ENCODE measurements around the gene C1QTNF12.
"Not testable (repeated sequence)": the region's sequence is repeated elsewhere in the genome, so short reads cannot be mapped to it uniquely, and the experiment has no call there.

C1QTNF12 gene

DNA sequence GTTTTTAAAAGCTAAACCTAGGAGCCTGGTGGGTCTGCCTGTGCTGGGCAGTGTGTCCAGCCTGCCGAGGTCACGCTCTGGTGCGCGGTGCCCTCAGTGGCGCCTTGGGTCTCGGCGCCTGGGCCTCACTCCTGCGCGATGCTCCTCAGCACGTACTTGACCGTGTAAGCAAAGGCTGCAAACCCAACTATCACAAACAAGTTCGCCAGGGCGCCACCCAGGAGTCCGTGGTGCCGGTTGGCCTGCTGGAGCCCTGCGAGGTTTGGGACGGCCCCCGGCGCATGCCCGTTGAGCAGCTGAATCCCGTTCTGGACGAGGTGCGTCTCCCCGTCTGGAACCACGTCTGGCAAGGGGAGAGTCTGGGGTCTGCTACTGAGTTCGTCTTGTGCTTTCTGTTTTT is 8.6 kb upstream of the C1QTNF12 start:
- DNase-seq (ENCODE audit: low read depth, low spot score), result no peak
- H3K4me3 ChIP-seq (ENCODE audit: low read depth, low read length), result no peak overlapping the region
- in situ Hi-C loops (cut with HindIII; ENCODE audit: low sequenced_read_pairs), result no loop called here
- TF ChIP-seq, protein P1, sequence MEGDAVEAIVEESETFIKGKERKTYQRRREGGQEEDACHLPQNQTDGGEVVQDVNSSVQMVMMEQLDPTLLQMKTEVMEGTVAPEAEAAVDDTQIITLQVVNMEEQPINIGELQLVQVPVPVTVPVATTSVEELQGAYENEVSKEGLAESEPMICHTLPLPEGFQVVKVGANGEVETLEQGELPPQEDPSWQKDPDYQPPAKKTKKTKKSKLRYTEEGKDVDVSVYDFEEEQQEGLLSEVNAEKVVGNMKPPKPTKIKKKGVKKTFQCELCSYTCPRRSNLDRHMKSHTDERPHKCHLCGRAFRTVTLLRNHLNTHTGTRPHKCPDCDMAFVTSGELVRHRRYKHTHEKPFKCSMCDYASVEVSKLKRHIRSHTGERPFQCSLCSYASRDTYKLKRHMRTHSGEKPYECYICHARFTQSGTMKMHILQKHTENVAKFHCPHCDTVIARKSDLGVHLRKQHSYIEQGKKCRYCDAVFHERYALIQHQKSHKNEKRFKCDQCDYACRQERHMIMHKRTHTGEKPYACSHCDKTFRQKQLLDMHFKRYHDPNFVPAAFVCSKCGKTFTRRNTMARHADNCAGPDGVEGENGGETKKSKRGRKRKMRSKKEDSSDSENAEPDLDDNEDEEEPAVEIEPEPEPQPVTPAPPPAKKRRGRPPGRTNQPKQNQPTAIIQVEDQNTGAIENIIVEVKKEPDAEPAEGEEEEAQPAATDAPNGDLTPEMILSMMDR (IDR thresholded peaks at IDR 0.05; ENCODE audit: low read depth, low read length), result no peak

DNA sequence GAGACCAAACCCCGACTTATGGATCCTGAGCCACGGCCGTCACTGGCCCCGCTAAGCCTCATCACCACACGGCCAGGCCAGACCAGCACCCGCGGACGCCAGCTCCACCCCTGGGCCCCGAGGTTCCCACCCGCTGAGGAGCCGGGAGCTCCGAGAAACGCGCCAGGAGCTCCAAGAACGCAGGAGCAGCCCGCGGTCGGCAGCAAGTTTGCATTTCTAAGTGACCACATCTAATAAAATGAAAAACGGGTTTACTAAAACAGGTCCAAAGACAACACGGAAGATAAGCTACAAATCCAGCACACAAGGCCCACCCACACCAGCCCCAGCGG is 8.1 kb upstream of the C1QTNF12 start:
- no peak overlapping the region for H3K4me3 ChIP-seq (ENCODE audit: low read depth, low read length)
- DNase-seq (ENCODE audit: low read depth, low spot score), result no peak
- TF ChIP-seq, protein P1 (IDR thresholded peaks at IDR 0.05; ENCODE audit: low read depth, low read length), result no peak
- in situ Hi-C loops (cut with HindIII; ENCODE audit: low sequenced_read_pairs), result no loop called here

DNA sequence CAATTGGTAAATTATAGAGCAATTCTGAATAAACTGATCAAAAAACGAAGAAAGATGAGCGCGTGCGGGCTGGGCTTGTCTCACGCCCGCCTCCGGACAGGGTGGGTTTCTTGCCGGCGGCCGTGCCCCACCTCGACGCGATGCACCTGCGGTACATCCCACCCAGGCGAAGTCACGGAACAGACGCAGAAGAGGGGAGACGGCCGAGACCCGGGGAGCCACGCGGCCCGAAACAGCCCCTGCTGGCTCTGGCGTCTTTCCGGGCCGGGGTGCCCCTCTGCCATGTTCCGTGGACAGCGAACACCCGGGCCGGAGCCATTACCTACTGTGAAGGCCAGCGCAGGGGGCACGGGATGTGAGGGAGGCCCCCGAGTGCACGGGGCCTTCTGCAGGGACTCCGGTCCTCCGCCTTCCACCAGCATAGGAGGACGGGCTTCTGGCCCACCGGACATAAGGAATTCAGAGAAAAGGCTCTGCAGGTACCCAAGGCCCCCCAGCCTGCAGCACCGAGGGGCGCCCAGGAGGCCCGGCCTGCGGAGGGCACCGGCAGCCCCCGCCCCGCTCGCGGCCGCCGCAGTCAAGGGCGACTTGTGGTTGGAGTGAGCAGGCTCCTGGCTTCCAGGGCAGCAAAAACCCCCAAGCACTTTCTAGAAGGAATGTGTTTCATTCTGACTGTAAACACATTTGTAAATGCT is 7.6 kb upstream of the C1QTNF12 start:
- DNase-seq (ENCODE audit: low read depth, low spot score), result no peak
- in situ Hi-C loops (cut with HindIII; ENCODE audit: low sequenced_read_pairs), result no loop called here
- H3K4me3 ChIP-seq (ENCODE audit: low read depth, low read length), result no peak overlapping the region
- TF ChIP-seq, protein P1 (IDR thresholded peaks at IDR 0.05; ENCODE audit: low read depth, low read length), result no peak

DNA sequence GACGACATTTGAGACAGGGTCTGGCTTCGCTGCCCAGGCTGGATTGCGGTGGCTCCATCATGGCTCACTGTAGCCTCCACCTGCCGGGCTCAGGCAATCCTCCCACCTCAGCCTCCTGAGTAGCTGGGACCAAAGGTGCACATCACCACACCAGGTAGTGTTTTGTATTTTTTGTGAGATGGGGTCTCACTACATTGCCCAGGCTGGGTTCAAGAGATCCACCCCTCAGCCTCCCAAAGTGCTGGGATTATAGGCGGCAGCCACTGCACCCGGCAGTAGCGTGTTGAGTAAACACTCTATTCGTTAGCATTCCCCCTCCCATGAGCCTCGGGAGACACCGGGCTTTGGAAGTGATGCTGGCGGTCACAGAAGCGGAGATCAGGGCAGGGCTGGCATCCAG is 6.8 kb upstream of the C1QTNF12 start:
- TF ChIP-seq, protein P1 (IDR thresholded peaks at IDR 0.05; ENCODE audit: low read depth, low read length), result no peak
- in situ Hi-C loops (cut with HindIII; ENCODE audit: low sequenced_read_pairs), result no loop called here
- no peak overlapping the region for H3K4me3 ChIP-seq (ENCODE audit: low read depth, low read length)
- DNase-seq (ENCODE audit: low read depth, low spot score), result no peak

DNA sequence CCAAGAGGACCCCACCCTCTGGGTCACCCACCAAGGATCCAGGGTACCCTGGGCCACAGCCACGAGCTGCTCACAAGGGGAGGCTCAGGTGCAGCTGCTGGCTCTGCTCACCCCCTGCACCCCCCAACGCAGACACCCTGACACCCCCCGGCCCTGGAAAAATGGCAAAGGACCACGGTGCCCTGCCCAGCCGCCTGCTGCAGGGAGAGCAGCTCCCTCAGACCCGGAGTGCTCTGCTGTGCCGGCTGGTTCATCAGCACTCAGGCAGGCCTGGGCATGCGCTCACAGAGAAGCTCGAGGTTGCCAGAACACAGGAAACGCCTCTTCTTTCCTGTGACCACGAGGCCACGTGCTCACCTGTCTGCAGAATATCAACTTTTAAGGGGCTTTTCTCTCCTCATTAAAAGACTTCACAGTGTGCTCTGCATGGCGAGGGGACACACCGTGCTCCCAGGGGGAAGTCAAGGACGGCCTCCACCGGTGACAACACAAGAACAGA is 4.3 kb upstream of the C1QTNF12 start:
- no peak for DNase-seq (ENCODE audit: low read depth, low spot score)
- TF ChIP-seq, protein P1 (IDR thresholded peaks at IDR 0.05; ENCODE audit: low read depth, low read length), result no peak
- no peak overlapping the region for H3K4me3 ChIP-seq (ENCODE audit: low read depth, low read length)
- in situ Hi-C loops (cut with HindIII; ENCODE audit: low sequenced_read_pairs), result no loop called here

DNA sequence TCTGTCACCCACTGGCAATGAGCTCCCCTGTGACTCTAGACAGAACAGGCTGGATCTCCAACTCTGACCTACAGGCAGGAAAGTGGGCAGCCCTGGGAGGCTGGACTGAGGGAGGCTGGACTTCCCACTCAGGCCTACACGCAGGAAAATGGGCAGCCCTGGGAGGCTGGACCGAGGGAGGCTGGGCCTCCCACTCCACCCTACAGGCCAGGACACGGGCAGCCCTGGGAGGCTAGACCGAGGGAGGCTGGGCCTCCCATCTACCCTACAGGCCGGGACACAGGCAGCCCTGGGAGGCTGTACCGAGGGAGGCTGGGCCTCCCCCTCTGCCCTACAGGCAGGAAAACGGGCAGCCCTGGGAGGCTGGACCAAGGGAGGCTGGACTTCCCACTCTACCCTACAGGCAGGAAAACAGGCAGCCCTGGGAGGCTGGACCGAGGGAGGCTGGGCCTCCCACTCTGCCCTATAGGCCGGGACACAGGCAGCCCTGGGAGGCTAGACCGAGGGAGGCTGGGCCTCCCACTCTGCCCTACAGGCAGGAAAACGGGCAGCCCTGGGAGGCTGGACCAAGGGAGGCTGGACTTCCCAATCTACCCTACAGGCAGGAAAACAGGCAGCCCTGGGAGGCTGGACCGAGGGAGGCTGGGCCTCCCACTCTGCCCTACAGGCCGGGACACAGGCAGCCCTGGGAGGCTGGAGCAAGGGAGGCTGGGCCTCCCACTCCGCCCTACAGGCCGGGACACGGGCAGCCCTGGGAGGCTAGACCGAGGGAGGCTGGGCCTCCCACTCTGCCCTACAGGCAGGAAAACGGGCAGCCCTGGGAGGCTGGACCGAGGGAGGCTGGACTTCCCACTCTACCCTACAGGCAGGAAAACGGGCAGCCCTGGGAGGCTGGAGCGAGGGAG is 1.7 kb upstream of the C1QTNF12 start:
- DNase-seq (ENCODE audit: low read depth, low spot score); H3K4me3 ChIP-seq (ENCODE audit: low read depth, low read length); in situ Hi-C loops (cut with HindIII; ENCODE audit: low sequenced_read_pairs): not testable (repeated sequence)

Data from astrocyte of the spinal cord (primary cell).